ENCODE measurements around the gene MC3R.

MC3R gene

DNA sequence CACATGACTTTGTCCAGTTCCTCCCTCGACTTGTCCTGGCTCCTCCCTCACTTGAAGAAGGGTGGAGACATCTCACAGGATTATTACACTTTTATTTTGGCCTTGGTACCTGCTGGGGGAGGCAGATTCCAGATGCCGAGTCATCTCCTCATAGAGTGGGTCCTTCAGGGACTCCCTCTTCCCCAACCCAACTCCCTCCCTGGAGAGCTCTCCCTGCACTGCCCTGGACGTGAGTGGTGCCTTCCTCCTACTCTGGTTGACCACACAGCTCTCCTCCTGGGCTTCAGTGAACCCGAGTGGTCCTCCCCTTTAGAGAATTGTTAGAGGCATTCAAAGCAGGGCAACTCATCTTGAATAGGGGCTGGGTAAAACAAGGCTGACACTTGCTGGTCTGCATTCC lies 40.9 kb upstream of the MC3R start:
- Histone ChIP-seq H4K8ac (ENCODE audit: low read depth, low read length) (no peak overlapping the region), H3K79me1 (ENCODE audit: low read length) (no peaks in the 10 kb centered on the region), H3K27me3 (ENCODE audit: insufficient read depth, low read length, poor library complexity) (no peaks in the 10 kb centered on the region), H3K4me2 (ENCODE audit: low read length) (no peak overlapping the region), H3K79me2 (ENCODE audit: control insufficient read depth, insufficient read depth, low read length) (no peaks in the 10 kb centered on the region), H3K27ac (ENCODE audit: low read depth, low read length) (no peak overlapping the region), H3K56ac (ENCODE audit: low read length) (no peak overlapping the region), H3K23ac (ENCODE audit: low read length) (no peak overlapping the region), H3K4ac (ENCODE audit: low read depth, low read length) (no peak overlapping the region), H4K5ac (ENCODE audit: low read length) (no peak overlapping the region), H3K9ac (ENCODE audit: low read length) (no peak overlapping the region), H2BK15ac (replicated peaks; ENCODE audit: low read depth) (no peak overlapping the region), H2AK5ac (ENCODE audit: low read length) (no peak overlapping the region), H3K4me3 (ENCODE audit: low read length) (no peak overlapping the region), H2BK5ac (ENCODE audit: low read length) (no peak overlapping the region), H3K18ac (ENCODE audit: low read length) (no peak overlapping the region), H3K36me3 (ENCODE audit: control insufficient read depth, insufficient read depth, low read length) (no peaks in the 10 kb centered on the region), H3K4me1 (ENCODE audit: control insufficient read depth, low read depth, low read length) (no peaks in the 10 kb centered on the region), H2BK120ac (ENCODE audit: low read depth, low read length) (no peak overlapping the region)
- peak; percentile 13 for DNase-seq
- WGBS (ENCODE audit: extremely low coverage, insufficient coverage, low lambda C conversion rate): no CpG with 5 or more reads among the region's 4 CpGs

DNA sequence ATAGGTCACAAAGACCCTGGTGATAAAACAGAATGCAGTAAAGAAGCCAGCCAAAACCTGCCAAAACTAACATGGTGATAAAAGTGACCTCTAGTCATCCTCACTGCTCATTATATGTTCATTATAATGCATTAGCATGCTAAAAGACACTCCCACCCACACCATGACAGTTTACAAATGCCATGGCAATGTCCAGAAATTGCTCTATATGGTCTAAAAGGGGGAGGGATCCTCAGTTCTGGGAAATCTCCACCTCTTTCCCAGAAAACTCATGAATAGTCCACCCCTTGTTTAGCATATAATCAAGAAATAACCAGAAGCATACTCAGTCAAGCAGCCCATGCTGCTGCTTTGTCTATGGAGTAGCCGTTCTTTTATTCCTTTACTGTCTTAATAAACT lies 40.4 kb upstream of the MC3R start:
- DNase-seq: no peak
- Histone ChIP-seq H3K4ac (ENCODE audit: low read depth, low read length) (no peak overlapping the region), H4K8ac (ENCODE audit: low read depth, low read length) (no peak overlapping the region), H3K23ac (ENCODE audit: low read length) (no peak overlapping the region), H3K4me2 (ENCODE audit: low read length) (no peak overlapping the region), H3K4me3 (ENCODE audit: low read length) (no peak overlapping the region), H3K56ac (ENCODE audit: low read length) (no peak overlapping the region), H4K5ac (ENCODE audit: low read length) (no peak overlapping the region), H2BK120ac (ENCODE audit: low read depth, low read length) (no peak overlapping the region), H3K18ac (ENCODE audit: low read length) (no peak overlapping the region), H2BK15ac (replicated peaks; ENCODE audit: low read depth) (no peak overlapping the region), H2AK5ac (ENCODE audit: low read length) (no peak overlapping the region), H3K79me1 (ENCODE audit: low read length) (no peaks in the 10 kb centered on the region), H3K79me2 (ENCODE audit: control insufficient read depth, insufficient read depth, low read length) (no peaks in the 10 kb centered on the region), H3K36me3 (ENCODE audit: control insufficient read depth, insufficient read depth, low read length) (no peaks in the 10 kb centered on the region), H3K27me3 (ENCODE audit: insufficient read depth, low read length, poor library complexity) (no peaks in the 10 kb centered on the region), H3K9ac (ENCODE audit: low read length) (no peak overlapping the region), H2BK5ac (ENCODE audit: low read length) (no peak overlapping the region), H3K4me1 (ENCODE audit: control insufficient read depth, low read depth, low read length) (no peaks in the 10 kb centered on the region), H3K27ac (ENCODE audit: low read depth, low read length) (no peak overlapping the region)
- no CpG with 5 or more reads among the region's 1 CpG for WGBS (ENCODE audit: extremely low coverage, insufficient coverage, low lambda C conversion rate)

DNA sequence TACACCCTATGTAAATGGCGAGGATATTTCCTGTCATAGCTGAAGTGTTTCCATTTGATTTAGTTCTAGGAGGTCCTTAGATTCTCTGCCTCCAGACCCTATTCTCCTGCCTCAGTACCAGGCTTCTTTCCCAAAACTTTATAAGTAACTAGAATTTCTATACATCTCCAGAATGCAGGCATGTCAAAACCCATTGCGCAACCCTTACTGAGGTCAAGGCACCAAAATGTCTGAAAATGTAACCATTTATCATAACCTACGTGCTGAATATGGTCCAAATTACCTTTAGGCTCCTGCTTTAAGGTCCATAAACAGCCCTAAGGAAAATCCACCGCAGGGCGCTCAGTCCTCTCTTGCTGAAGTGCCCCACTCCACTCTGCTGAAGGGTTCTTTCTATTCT lies 37.5 kb upstream of the MC3R start:
- no peaks in the 10 kb centered on the region for H3K36me3 ChIP-seq (ENCODE audit: control insufficient read depth, insufficient read depth, low read length)
- no peak overlapping the region for H2BK15ac ChIP-seq (replicated peaks; ENCODE audit: low read depth)
- WGBS (ENCODE audit: extremely low coverage, insufficient coverage, low lambda C conversion rate): no CpG with 5 or more reads among the region's 5 CpGs
- H3K9ac ChIP-seq (ENCODE audit: low read length): no peak overlapping the region
- H3K79me2 ChIP-seq (ENCODE audit: control insufficient read depth, insufficient read depth, low read length): no peaks in the 10 kb centered on the region
- H3K4ac ChIP-seq (ENCODE audit: low read depth, low read length): no peak overlapping the region
- no peak overlapping the region for H3K56ac ChIP-seq (ENCODE audit: low read length)
- no peak for DNase-seq
- H2AK5ac ChIP-seq (ENCODE audit: low read length): no peak overlapping the region
- H3K27ac ChIP-seq (ENCODE audit: low read depth, low read length): no peak overlapping the region
- H2BK120ac ChIP-seq (ENCODE audit: low read depth, low read length): no peak overlapping the region
- no peak overlapping the region for H3K4me3 ChIP-seq (ENCODE audit: low read length)
- H3K79me1 ChIP-seq (ENCODE audit: low read length): no peaks in the 10 kb centered on the region
- H3K27me3 ChIP-seq (ENCODE audit: insufficient read depth, low read length, poor library complexity): no peaks in the 10 kb centered on the region
- no peak overlapping the region for H4K5ac ChIP-seq (ENCODE audit: low read length)
- H2BK5ac ChIP-seq (ENCODE audit: low read length): no peak overlapping the region
- no peak overlapping the region for H4K8ac ChIP-seq (ENCODE audit: low read depth, low read length)
- H3K4me1 ChIP-seq (ENCODE audit: control insufficient read depth, low read depth, low read length): no peaks in the 10 kb centered on the region
- H3K23ac ChIP-seq (ENCODE audit: low read length): no peak overlapping the region
- H3K18ac ChIP-seq (ENCODE audit: low read length): no peak overlapping the region
- no peak overlapping the region for H3K4me2 ChIP-seq (ENCODE audit: low read length)

DNA sequence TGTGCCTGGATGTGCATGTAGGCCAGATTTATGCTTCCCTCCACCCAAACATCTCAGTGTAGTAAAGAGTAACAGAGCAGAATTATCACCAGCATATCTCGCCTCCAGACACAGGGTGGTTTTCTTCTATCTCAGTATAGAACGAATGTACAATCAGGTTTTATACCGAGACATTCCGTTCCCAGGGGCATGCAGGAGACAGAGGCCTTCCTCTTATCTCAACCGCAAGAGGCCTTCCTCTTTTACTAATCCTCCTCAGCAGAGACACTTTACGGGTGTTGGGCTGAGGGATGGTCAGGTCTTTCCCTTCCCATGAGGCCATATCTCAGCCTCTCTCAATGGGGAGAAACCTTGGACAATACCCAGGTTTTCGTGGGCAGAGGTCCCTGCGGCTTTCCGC lies 36.4 kb upstream of the MC3R start:
- no peaks in the 10 kb centered on the region for H3K27me3 ChIP-seq (ENCODE audit: insufficient read depth, low read length, poor library complexity)
- H4K8ac ChIP-seq (ENCODE audit: low read depth, low read length): no peak overlapping the region
- no peaks in the 10 kb centered on the region for H3K4me1 ChIP-seq (ENCODE audit: control insufficient read depth, low read depth, low read length)
- no peak for DNase-seq
- no peak overlapping the region for H2AK5ac ChIP-seq (ENCODE audit: low read length)
- H3K4me2 ChIP-seq (ENCODE audit: low read length): no peak overlapping the region
- WGBS (ENCODE audit: extremely low coverage, insufficient coverage, low lambda C conversion rate): no CpG with 5 or more reads among the region's 9 CpGs
- no peak overlapping the region for H2BK15ac ChIP-seq (replicated peaks; ENCODE audit: low read depth)
- no peak overlapping the region for H3K18ac ChIP-seq (ENCODE audit: low read length)
- no peak overlapping the region for H3K23ac ChIP-seq (ENCODE audit: low read length)
- H3K4ac ChIP-seq (ENCODE audit: low read depth, low read length): no peak overlapping the region
- no peaks in the 10 kb centered on the region for H3K79me2 ChIP-seq (ENCODE audit: control insufficient read depth, insufficient read depth, low read length)
- no peaks in the 10 kb centered on the region for H3K36me3 ChIP-seq (ENCODE audit: control insufficient read depth, insufficient read depth, low read length)
- no peak overlapping the region for H3K56ac ChIP-seq (ENCODE audit: low read length)
- H4K5ac ChIP-seq (ENCODE audit: low read length): no peak overlapping the region
- no peak overlapping the region for H2BK120ac ChIP-seq (ENCODE audit: low read depth, low read length)
- H3K9ac ChIP-seq (ENCODE audit: low read length): no peak overlapping the region
- no peak overlapping the region for H3K27ac ChIP-seq (ENCODE audit: low read depth, low read length)
- no peaks in the 10 kb centered on the region for H3K79me1 ChIP-seq (ENCODE audit: low read length)
- no peak overlapping the region for H3K4me3 ChIP-seq (ENCODE audit: low read length)
- no peak overlapping the region for H2BK5ac ChIP-seq (ENCODE audit: low read length)

DNA sequence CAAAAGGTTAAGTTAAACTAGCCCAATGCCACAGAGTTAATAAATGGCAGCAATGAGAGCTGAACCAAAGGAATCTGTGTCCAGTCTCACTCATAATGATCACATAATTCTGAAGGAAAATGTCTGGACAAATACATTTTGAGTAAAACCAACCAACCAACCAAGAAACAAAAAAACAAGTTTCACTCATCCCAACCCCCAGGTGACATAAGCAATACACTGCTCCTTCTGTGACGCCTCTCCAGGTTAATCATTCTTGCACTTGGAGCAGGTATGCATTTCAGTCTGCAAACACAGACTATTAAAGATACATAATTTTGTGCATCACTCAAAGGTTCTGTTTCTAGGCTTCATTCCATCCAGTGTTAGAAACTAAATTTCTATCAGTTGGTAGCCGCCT lies 35.2 kb upstream of the MC3R start:
- no CpG with 5 or more reads among the region's 2 CpGs for WGBS (ENCODE audit: extremely low coverage, insufficient coverage, low lambda C conversion rate)
- no peak for DNase-seq
- no peak overlapping the region for H3K27ac ChIP-seq (ENCODE audit: low read depth, low read length)
- H2AK5ac ChIP-seq (ENCODE audit: low read length): no peak overlapping the region
- H2BK120ac ChIP-seq (ENCODE audit: low read depth, low read length): no peak overlapping the region
- H2BK15ac ChIP-seq (replicated peaks; ENCODE audit: low read depth): no peak overlapping the region
- no peak overlapping the region for H3K56ac ChIP-seq (ENCODE audit: low read length)
- no peak overlapping the region for H3K4me3 ChIP-seq (ENCODE audit: low read length)
- no peaks in the 10 kb centered on the region for H3K36me3 ChIP-seq (ENCODE audit: control insufficient read depth, insufficient read depth, low read length)
- H3K79me2 ChIP-seq (ENCODE audit: control insufficient read depth, insufficient read depth, low read length): no peaks in the 10 kb centered on the region
- no peak overlapping the region for H3K4me2 ChIP-seq (ENCODE audit: low read length)
- no peak overlapping the region for H4K8ac ChIP-seq (ENCODE audit: low read depth, low read length)
- no peak overlapping the region for H3K9ac ChIP-seq (ENCODE audit: low read length)
- no peak overlapping the region for H3K18ac ChIP-seq (ENCODE audit: low read length)
- H3K4ac ChIP-seq (ENCODE audit: low read depth, low read length): no peak overlapping the region
- H3K79me1 ChIP-seq (ENCODE audit: low read length): no peaks in the 10 kb centered on the region
- H3K27me3 ChIP-seq (ENCODE audit: insufficient read depth, low read length, poor library complexity): no peaks in the 10 kb centered on the region
- no peak overlapping the region for H4K5ac ChIP-seq (ENCODE audit: low read length)
- H3K23ac ChIP-seq (ENCODE audit: low read length): no peak overlapping the region
- H2BK5ac ChIP-seq (ENCODE audit: low read length): no peak overlapping the region
- no peaks in the 10 kb centered on the region for H3K4me1 ChIP-seq (ENCODE audit: control insufficient read depth, low read depth, low read length)

DNA sequence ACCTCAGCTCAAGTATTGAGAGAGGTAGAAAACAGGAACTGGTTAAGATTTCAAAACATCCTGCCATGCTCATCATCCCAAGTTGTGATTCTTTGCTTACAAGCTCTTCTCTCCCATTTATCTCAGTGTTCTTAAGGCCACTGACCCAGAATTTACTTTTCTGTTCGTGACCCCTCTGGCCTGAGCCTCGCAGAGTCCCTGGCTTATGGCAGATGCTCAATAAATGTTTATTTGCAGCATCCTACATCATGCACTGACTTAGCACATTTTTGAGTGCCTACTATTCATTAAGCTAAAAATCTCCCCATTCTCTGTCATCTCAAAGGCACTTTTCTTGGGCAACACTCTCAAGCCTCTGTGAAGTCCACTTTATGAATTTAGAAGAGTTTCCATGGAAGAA lies 33.4 kb upstream of the MC3R start:
- Histone ChIP-seq H3K36me3 (ENCODE audit: control insufficient read depth, insufficient read depth, low read length) (no peaks in the 10 kb centered on the region), H3K79me1 (ENCODE audit: low read length) (no peaks in the 10 kb centered on the region), H3K79me2 (ENCODE audit: control insufficient read depth, insufficient read depth, low read length) (no peaks in the 10 kb centered on the region), H3K4me1 (ENCODE audit: control insufficient read depth, low read depth, low read length) (no peaks in the 10 kb centered on the region), H2BK5ac (ENCODE audit: low read length) (no peak overlapping the region), H4K5ac (ENCODE audit: low read length) (no peak overlapping the region), H2AK5ac (ENCODE audit: low read length) (no peak overlapping the region), H3K27ac (ENCODE audit: low read depth, low read length) (no peak overlapping the region), H2BK120ac (ENCODE audit: low read depth, low read length) (no peak overlapping the region), H3K18ac (ENCODE audit: low read length) (no peak overlapping the region), H3K27me3 (ENCODE audit: insufficient read depth, low read length, poor library complexity) (no peaks in the 10 kb centered on the region), H3K4ac (ENCODE audit: low read depth, low read length) (no peak overlapping the region), H3K4me3 (ENCODE audit: low read length) (no peak overlapping the region), H3K9ac (ENCODE audit: low read length) (no peak overlapping the region), H3K4me2 (ENCODE audit: low read length) (no peak overlapping the region), H4K8ac (ENCODE audit: low read depth, low read length) (no peak overlapping the region), H3K23ac (ENCODE audit: low read length) (no peak overlapping the region), H3K56ac (ENCODE audit: low read length) (no peak overlapping the region), H2BK15ac (replicated peaks; ENCODE audit: low read depth) (no peak overlapping the region)
- no CpG with 5 or more reads among the region's 2 CpGs for WGBS (ENCODE audit: extremely low coverage, insufficient coverage, low lambda C conversion rate)
- no peak for DNase-seq
